GM12875 (cell line): ENCODE measurements around the gene PRKAR1A.

ENCODE experiments used
- H3K4me3 ChIP-seq: one replicate; pipeline ENCODE4 v1.5.1; 2011; ENCODE audit warnings: low read depth, low read length, control low read depth
- TF ChIP-seq, protein P1 (sequence below): IDR thresholded peaks from 2 replicates; pipeline ENCODE4 v1.5.1; 2011; ENCODE audit warnings: low read depth, mild to moderate bottlenecking, control low read depth, inconsistent platforms, low read length, moderate library complexity, borderline replicate concordance; ENCODE audit not compliant: insufficient read depth

The PRKAR1A gene

DNA sequence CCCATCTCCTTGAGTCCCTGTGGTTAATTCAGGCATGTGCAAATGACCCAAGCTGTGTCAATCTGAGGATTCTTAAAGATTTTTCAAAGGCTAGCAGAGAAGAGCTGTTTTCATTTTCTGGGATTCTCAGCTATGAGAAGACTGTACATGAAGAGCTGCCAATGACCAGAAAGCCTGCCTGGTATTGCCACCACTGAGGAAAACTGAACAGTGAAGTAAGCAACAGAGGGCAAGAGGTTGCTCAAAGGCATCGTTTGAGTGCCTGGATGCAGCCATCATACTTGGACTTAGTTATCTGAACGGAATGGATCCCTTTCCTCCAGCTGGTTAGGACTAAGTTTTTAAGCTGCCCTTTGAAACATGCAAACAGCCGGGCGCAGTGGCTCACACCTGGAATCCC is 50.5 kb downstream of the PRKAR1A start:
- TF ChIP-seq, protein P1, sequence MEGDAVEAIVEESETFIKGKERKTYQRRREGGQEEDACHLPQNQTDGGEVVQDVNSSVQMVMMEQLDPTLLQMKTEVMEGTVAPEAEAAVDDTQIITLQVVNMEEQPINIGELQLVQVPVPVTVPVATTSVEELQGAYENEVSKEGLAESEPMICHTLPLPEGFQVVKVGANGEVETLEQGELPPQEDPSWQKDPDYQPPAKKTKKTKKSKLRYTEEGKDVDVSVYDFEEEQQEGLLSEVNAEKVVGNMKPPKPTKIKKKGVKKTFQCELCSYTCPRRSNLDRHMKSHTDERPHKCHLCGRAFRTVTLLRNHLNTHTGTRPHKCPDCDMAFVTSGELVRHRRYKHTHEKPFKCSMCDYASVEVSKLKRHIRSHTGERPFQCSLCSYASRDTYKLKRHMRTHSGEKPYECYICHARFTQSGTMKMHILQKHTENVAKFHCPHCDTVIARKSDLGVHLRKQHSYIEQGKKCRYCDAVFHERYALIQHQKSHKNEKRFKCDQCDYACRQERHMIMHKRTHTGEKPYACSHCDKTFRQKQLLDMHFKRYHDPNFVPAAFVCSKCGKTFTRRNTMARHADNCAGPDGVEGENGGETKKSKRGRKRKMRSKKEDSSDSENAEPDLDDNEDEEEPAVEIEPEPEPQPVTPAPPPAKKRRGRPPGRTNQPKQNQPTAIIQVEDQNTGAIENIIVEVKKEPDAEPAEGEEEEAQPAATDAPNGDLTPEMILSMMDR, result no peak
- H3K4me3 ChIP-seq, result no peak overlapping the region

DNA sequence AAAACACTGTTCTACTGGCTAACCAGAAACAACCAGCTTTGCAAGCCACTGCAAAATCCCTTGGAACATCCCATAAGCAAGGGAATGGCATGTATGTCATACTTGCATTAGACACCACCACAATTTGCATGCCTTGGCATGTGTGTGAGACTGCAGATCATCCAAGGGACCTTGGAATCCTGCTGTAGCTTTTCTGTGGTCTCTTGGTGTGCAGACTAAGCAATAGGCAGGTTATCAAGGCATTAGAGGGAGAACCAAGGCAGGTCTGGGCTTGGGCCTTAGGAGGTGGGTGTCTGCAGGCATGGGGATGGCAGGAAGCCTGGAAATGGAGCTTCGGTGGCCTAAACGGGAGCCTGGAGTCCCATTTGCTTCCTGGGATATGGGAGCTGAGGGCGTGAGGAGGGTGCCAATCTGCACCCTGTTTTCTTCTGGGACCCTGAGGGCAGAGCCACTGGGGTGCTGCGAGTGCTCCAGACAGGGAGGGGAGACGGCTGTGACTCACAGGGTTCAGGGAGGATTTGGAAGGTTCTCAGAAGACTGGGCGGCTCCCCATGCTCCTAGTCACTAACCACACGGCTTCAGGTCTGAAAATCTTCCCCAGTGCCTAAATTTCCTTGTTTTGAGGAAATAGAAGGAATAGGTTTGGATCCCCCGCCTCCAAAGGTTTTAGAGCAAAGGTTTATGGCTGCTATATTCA is 52.3 kb downstream of the PRKAR1A start:
- no peak overlapping the region for H3K4me3 ChIP-seq
- TF ChIP-seq, protein P1, result no peak

DNA sequence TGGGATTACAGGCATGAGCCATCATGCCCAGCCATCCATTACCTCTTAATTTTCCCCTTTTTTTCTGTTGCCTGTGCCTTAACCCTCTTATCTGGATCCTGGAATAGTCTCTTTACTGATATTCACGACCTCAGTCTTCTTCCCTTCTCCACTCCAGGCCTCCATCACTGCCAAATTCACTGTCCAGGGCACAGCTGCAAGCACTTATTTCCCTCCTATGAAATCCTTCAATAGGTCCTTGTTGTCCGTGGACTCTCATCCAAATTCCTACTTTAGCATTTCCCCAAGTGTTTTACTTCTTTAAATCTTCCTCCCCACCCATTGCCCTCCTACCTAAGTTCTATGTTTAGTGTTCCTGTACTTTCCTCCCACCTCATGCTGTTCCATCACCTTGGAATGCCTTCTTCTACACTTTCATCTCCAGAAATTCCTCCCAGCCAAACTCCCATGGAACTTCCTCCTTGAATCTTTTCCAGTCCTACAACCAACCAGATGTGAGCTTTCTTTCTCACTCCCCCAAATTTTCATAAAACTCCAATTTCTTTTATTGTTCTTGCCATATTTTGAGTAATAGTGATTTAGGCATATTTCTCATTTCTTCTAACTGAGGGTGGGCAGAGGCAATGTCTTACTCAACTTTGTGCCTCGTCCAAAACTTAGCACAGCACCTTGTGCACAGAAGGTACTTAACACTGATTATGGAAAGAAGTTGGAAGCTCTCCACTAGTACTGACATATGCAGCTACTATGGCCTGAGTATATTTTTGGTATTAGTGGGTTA is 53.6 kb downstream of the PRKAR1A start:
- no peak overlapping the region for H3K4me3 ChIP-seq
- TF ChIP-seq, protein P1, result no peak

DNA sequence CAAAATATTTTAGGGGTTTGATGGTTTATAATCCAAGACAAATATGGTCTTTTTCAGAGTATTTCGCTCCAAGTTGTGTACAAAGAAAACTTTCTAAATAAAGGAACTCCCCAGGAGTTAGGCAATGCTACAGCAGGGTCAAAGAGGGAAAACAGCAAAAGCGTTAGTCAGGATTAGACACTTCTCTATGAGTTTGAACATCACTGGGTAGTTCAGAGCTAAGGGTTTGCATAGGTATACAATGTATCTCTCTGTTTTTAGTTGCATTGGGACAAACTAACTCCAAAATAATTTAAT is 54.2 kb downstream of the PRKAR1A start:
- no peak overlapping the region for H3K4me3 ChIP-seq
- TF ChIP-seq, protein P1, result no peak

DNA sequence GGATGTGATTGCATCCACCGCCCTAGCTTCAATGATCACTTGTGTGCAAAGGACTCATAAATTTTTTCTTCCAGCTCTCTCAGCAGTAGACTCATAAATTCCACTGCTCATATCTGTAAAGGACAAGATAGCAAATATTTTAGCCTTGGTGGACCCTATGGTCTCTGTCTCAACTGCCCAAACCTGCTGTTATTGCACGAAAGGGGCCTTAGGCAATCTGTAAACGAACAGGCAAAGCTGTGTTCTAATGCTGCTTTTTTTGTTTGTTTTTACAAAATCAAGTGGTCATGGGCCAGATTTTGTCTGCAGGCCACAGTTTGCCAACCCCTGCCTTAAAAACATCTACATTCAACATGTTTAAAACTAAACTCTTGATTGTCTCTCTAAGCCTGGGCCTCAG is 54.8 kb downstream of the PRKAR1A start:
- no peak overlapping the region for H3K4me3 ChIP-seq
- TF ChIP-seq, protein P1, result no peak

DNA sequence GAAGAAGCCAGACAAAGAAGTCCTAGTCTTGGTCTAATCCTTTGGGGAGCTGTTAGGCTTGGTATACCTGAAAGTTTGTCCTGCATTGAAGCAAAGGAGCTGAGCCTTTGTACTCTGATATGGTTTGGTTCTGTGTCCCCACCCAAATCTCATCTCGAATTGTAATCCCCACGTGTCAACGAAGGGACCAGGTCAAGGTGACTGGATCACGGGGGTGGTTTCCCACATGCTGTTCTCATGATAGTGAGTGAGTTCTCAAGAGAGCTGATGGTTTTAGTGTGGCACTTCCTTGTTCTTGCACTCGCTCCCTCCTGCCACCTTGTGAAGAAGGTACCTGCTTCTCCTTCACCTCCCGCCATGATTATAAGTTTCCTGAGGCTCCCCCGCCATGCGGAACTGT is 55.4 kb downstream of the PRKAR1A start:
- TF ChIP-seq, protein P1, result no peak
- no peak overlapping the region for H3K4me3 ChIP-seq

DNA sequence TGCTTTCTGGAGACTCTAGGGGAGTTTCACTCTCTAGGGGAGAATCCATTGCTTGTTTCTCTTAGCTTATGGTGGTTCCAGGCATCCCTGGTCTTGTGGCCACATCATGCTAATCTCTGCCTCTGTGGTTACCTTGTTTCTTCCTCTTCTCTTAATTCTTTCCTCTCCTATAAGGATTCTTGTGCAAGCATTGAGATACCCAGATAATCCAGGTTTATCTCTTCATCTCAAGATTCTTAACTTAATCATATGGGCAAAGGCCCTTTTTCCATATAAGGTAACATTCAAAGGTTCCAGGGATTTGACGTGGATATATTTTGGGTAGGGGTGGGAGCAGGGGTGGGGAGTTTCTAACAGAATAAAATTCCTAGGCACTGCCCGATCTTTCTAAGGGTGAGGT is 56.4 kb downstream of the PRKAR1A start:
- TF ChIP-seq, protein P1, result no peak
- H3K4me3 ChIP-seq, result no peak overlapping the region
